Choroid plexus epithelial cell (primary cell): ENCODE measurements around the gene ADAMTS12.
"Not testable (repeated sequence)": the region's sequence is repeated elsewhere in the genome, so short reads cannot be mapped to it uniquely, and the experiment has no call there.

Source experiments
- DNase-seq: peaks from one replicate; pipeline ENCODE4 v3.0.0-alpha.2; 2010; ENCODE audit warnings: low read depth
- H3K4me3 ChIP-seq: 2 replicates; pipeline ENCODE4 v1.5.1; 2011; ENCODE audit warnings: low read depth, mild to moderate bottlenecking, control low read depth, low read length, moderate library complexity
- CTCF ChIP-seq: conservative IDR thresholded peaks from 2 replicates; pipeline ENCODE4 v1.5.1; 2011; ENCODE audit warnings: low read depth, mild to moderate bottlenecking, control low read depth, inconsistent platforms, low read length, moderate library complexity

ADAMTS12 gene

DNA sequence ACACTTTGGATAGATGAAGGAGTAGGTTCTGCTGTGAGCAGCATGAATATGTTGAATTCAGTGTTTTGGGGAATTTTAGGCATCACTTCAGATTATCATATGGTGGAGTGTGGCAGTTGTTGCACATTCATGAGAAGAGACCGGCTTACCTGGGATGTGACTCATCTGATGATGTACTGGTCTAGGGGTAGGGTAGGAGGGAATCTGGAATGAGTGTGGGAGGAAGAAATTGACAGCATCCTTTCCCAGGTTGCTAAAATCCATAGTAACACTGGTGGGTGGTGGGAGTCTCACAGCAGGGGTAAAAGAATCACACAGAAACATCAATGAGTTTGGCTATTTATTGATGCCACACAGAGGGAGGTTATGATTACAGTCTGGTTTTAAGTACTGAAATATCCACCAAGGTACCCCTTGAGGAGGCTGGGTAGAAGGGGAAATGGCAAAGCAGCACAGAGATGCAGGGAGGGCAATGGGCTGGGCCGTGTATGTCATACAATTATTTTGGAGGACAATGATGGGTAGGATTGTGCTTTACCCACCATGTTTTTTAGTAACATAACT is 368.5 kb downstream of the ADAMTS12 start:
- no peak overlapping the region for H3K4me3 ChIP-seq
- DNase-seq = no peak
- no peak for TF ChIP-seq CTCF

- TF ChIP-seq CTCF = no peak
- H3K4me3 ChIP-seq = no peak overlapping the region
- no peak for DNase-seq
Observed at GRCh38 chr5:33516421-33516820, 375.4 kb downstream of the ADAMTS12 start.

DNA sequence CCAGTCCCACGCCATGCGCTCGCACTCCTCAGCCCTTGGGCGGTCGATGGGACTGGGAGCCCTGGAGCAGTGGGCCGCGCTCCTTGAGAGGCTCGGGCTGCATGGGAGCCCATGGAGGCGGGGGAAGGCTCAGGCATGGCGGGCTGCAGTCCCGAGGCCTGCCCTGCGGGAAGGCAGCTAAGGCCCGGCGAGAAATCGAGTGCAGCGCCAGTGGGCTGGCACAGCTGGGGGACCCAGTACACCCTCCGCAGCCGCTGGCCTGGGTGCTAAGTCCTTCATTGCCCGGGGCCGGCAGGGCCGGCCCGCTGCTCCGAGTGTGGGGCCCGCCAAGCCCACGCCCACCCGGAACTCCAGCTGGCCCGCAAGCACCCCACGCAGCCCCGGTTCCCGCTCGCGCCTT is 376.4 kb downstream of the ADAMTS12 start:
- DNase-seq, H3K4me3 ChIP-seq: not testable (repeated sequence)

- H3K4me3 ChIP-seq = no peak overlapping the region
- peak; percentile 22 for DNase-seq
- TF ChIP-seq CTCF = no peak
Observed at GRCh38 chr5:33513462-33514185, 378.2 kb downstream of the ADAMTS12 start.

DNA sequence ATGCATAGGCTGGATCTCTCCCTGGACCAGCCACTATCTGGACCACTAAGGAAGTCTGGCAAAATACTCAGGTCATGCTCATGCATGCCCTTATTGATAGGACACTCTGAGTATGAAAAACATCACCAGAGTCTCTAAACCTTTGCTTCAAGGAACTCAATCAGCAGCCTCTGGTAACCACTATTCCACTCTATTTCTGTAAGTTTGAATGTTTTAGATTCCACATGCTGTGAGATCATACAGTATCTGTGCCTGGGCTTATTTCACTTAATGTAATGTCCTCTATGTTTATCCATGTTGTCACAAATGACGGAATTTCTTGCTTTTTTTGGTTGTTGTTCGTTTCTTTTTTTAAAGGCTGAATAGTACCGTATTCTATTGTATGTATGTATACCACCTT is 382.8 kb downstream of the ADAMTS12 start:
- H3K4me3 ChIP-seq = no peak overlapping the region
- peak; percentile 47 for DNase-seq
- TF ChIP-seq CTCF = no peak

DNA sequence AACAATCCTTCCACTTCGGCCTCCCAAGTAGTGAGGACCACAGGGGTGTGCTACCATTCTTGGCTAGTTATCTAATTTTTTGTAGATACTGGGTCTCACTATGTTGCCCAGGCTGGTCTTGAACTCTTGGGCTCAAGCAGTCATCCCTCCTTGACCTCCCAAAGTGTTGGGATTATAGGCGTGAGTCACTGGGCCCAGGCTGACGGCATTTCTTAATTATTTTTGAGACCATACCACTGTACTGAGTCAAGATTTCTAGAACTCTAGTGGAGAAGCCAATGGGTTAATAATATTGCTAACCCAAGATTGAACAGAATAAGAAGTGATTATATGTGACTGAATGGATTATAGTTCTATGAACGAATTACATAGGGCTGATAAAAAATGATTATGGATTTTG is 384.4 kb downstream of the ADAMTS12 start:
- no peak for TF ChIP-seq CTCF
- H3K4me3 ChIP-seq = no peak overlapping the region
- no peak for DNase-seq

- no peak for TF ChIP-seq CTCF
- no peak for DNase-seq
- H3K4me3 ChIP-seq = no peak overlapping the region
Observed at GRCh38 chr5:33504570-33504969, 387.2 kb downstream of the ADAMTS12 start.
